Activated T-helper 1 cell treated with anti-CD3 and anti-CD28 coated beads, Interleukin-12 subunit alpha, Interleukin-12 subunit beta, Interleukin-2, Interleukin-4 antibody, amounts not matched to agents 30 ng/mL and 10 ng/mL and 1 ng/mL, durations not matched to agents 14 hours and 24 hours and 36 hours (primary cell): ENCODE measurements around the gene CORO2A. TPM values are rescaled to one million over a fixed set of nuclear protein-coding genes. Genes with fewer than 3 reads are reported as not detected.
"Not testable (repeated sequence)": the region's sequence is repeated elsewhere in the genome, so short reads cannot be mapped to it uniquely, and the experiment has no call there.

Experiments used
- DNase-seq: peaks from one replicate; pipeline ENCODE4 v3.0.0; 2021; ENCODE audit warnings: low spot score
- H3K27ac Mint-ChIP-seq: one replicate; pipeline ENCODE4 v1.8.0; 2021; ENCODE audit warnings: mild to moderate bottlenecking, mixed read lengths
- H3K27me3 Mint-ChIP-seq: one replicate; pipeline ENCODE4 v1.8.0; 2022; ENCODE audit warnings: mild to moderate bottlenecking, moderate library complexity, mixed read lengths; ENCODE audit not compliant: insufficient read depth
- H3K36me3 Mint-ChIP-seq: one replicate; pipeline ENCODE4 v1.8.0; 2021; ENCODE audit warnings: low read depth, mixed read lengths
- H3K4me1 Mint-ChIP-seq: one replicate; pipeline ENCODE4 v1.8.0; 2021; ENCODE audit warnings: low read depth, mixed read lengths
- H3K4me3 Mint-ChIP-seq: one replicate; pipeline ENCODE4 v1.8.0; 2021; ENCODE audit warnings: mild to moderate bottlenecking, moderate library complexity, mixed read lengths
- H3K9me3 Mint-ChIP-seq: one replicate; pipeline ENCODE4 v1.8.0; 2021; ENCODE audit warnings: mixed read lengths
- intact Hi-C: fragments of 100-400 bp; cut with micrococcal nuclease; formaldehyde crosslinking; loops from one replicate; pipeline ENCODE4 v1.15.1; 2024
- total RNA-seq: library from RNA; stranded (reverse); gene quantifications from 2 replicates; pipeline ENCODE4 v1.2.3, GENCODE V29; 2022

The CORO2A gene
- total RNA-seq, 1 donor from 2014 or later = 1.3 TPM

DNA sequence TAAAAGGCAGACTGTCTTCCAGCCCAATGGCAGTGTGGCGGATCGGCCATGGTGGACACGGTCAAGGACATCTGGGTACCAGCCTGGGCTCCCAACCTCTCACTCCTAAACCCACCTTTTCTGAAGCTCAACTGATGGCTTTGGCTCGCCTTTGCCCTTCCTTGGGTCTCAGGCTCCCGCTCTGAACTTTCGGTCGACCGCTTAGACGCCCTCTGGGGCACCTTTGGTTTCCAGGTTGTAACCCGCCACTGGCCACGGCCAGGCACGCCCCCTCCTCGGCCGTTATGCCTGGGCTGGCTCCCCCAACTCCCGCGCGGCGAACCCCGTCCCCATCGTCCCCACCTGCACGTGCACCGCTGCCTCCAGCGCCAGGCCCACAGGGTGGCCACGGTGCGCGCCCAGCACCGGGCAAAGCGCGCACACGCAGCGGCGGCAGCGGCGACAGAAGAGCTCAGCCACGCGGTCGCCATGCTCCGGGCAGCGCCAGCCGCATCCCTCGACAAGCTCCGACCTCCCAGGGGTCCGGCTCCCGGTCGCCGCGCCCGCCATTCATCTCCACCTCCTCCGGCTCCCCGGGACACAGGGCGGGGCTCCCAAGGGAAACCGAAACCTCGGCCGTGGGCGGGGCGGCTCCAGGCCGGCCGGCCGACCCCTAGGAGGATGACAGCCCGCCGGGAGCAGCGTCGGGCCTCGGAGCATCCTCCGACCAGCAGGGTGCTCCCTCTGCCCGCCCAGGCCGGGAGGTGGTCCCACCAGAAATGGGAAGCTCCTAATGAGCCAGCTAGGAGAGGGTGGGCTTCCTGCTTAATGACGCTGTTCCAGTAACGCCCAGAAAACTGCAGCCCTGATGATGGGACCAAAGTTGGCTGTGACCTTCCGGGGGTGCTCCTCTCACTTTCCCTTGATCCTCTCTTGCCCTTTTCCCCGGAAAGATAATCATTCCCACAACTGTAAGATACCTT, 73.5 kb downstream of the CORO2A start, which contains the start of gene TRIM14:
Gene TRIM14 (minus strand): TSS at position 583 of the 962 bp plus-strand sequence. CDS start 34 bp downstream, at position 549.
- intact Hi-C loops = loop anchor here (1.0 to 10.0 kb wide), 5 partner anchors 17 to 1106 kb away; partner anchors contain the start of genes ALG2, SEC61B, TBC1D2 and TRMO
- H3K36me3 Mint-ChIP-seq = peaks cover 11% of the 10 kb centered on the region
- H3K9me3 Mint-ChIP-seq = no peaks in the 10 kb centered on the region
- H3K4me3 Mint-ChIP-seq = peak within 1 kb of the TSS; percentile 95
- H3K27ac Mint-ChIP-seq = peak within 1 kb of the TSS; percentile 98
- H3K27me3 Mint-ChIP-seq = no peaks in the 10 kb centered on the region
- peaks cover 42% of the 10 kb centered on the region for H3K4me1 Mint-ChIP-seq
- DNase-seq = peak; percentile 71

- peak overlapping the region; percentile 98 for H3K27ac Mint-ChIP-seq
- peaks cover 48% of the 10 kb centered on the region for H3K4me1 Mint-ChIP-seq
- peak overlapping the region; percentile 95 for H3K4me3 Mint-ChIP-seq
These were observed 74.3 kb downstream of the CORO2A start for GRCh38 chr9:98117984-98118639.

DNA sequence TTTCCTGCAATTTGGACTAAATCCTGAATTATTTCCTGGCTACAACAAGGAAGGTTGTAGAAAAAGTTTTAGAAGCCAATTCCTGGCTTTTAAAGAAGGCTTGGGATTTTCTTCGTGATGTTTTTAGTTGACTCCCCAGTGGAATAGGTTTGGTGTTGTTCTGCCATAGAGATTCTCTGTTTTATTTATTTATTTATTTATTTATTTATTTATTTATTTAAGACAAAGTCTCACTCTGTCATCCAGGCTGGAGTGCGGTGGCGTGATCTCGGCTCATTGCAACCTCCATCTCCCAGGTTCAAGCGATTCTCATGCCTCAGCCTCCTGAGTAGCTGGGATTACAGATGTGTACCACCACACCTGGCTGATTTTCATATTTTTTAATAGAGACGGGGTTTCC, 75.3 kb downstream of the CORO2A start:
- not testable (repeated sequence) for H3K9me3 Mint-ChIP-seq, H3K27me3 Mint-ChIP-seq, DNase-seq
- Mint-ChIP-seq H3K4me1 (peaks cover 50% of the 10 kb centered on the region), H3K4me3 (peak overlapping the region; percentile 95), H3K27ac (peak overlapping the region; percentile 98), H3K36me3 (peaks cover 13% of the 10 kb centered on the region)
- intact Hi-C loops = loop anchor here (10.0 kb wide), 1 partner anchor 1108 kb away; the partner anchor contains the start of genes ALG2 and SEC61B

More at GRCh38 chr9:98117984-98118639, 74.3 kb downstream of the CORO2A start:
- no peaks in the 10 kb centered on the region for H3K9me3 Mint-ChIP-seq
- H3K27me3 Mint-ChIP-seq = no peaks in the 10 kb centered on the region
- DNase-seq = peak; percentile 41
- peaks cover 11% of the 10 kb centered on the region for H3K36me3 Mint-ChIP-seq
- intact Hi-C loops = loop anchor here (1.0 to 10.0 kb wide), 5 partner anchors 16 to 1107 kb away; partner anchors contain the start of genes ALG2, SEC61B, TBC1D2 and TRMO

DNA sequence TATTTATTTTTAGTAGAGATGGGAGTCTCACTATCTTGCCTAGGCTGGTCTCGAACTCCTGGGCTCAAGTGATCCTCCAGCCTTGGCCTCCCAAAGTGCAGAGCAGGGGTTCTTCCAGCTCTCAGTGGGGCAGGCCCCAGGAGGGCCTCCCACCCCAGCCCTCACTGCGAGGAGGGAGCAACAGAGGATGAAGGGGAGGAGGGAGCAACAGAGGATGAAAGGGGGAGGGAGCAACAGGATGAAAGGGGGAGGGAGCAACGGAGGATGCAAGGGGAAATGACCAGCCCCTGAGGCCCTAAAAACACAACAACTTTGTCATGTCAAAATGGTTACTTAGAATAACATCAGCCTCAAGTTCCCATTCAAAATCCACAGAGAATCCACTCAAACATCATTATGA, 83.4 kb downstream of the CORO2A start:
- Mint-ChIP-seq H3K36me3 (peaks cover 40% of the 10 kb centered on the region), H3K9me3 (no peaks in the 10 kb centered on the region), H3K4me3 (peak overlapping the region; percentile 58), H3K4me1 (peaks cover 79% of the 10 kb centered on the region), H3K27me3 (no peaks in the 10 kb centered on the region), H3K27ac (peak overlapping the region; percentile 88)
- intact Hi-C loops = loop anchor here (10.0 kb wide), 1 partner anchor 474 kb away; the partner anchor contains the start of genes NCBP1 and TSTD2
- DNase-seq = no peak

- H3K27ac Mint-ChIP-seq = peak overlapping the region; percentile 88
- DNase-seq = peak; percentile 40
- H3K27me3 Mint-ChIP-seq = no peaks in the 10 kb centered on the region
- H3K9me3 Mint-ChIP-seq = no peaks in the 10 kb centered on the region
- intact Hi-C loops = loop anchor here (10.0 kb wide), 1 partner anchor 474 kb away; the partner anchor contains the start of genes NCBP1 and TSTD2
- H3K36me3 Mint-ChIP-seq = peaks cover 40% of the 10 kb centered on the region
- peaks cover 81% of the 10 kb centered on the region for H3K4me1 Mint-ChIP-seq
- H3K4me3 Mint-ChIP-seq = peak overlapping the region; percentile 58
These were observed 83.9 kb downstream of the CORO2A start for GRCh38 chr9:98108531-98109031.

GRCh38 chr9:98107926-98108325, 84.5 kb downstream of the CORO2A start:
- no peak for DNase-seq
- H3K36me3 Mint-ChIP-seq = peaks cover 40% of the 10 kb centered on the region
- peaks cover 81% of the 10 kb centered on the region for H3K4me1 Mint-ChIP-seq
- H3K9me3 Mint-ChIP-seq = no peaks in the 10 kb centered on the region
- H3K4me3 Mint-ChIP-seq = peak overlapping the region; percentile 58
- H3K27me3 Mint-ChIP-seq = no peaks in the 10 kb centered on the region
- intact Hi-C loops = loop anchor here (10.0 kb wide), 1 partner anchor 473 kb away; the partner anchor contains the start of genes NCBP1 and TSTD2
- peak overlapping the region; percentile 88 for H3K27ac Mint-ChIP-seq

- DNase-seq = no peak
- H3K9me3 Mint-ChIP-seq = no peaks in the 10 kb centered on the region
- H3K4me3 Mint-ChIP-seq = no peak overlapping the region
- H3K36me3 Mint-ChIP-seq = peaks cover 30% of the 10 kb centered on the region
- no peaks in the 10 kb centered on the region for H3K27me3 Mint-ChIP-seq
- H3K4me1 Mint-ChIP-seq = peaks cover 95% of the 10 kb centered on the region
- intact Hi-C loops = loop anchor here (10.0 kb wide), 1 partner anchor 470 kb away; the partner anchor contains the start of genes NCBP1 and TSTD2
- no peak overlapping the region for H3K27ac Mint-ChIP-seq
These were observed 87.4 kb downstream of the CORO2A start for GRCh38 chr9:98105006-98105405.

DNA sequence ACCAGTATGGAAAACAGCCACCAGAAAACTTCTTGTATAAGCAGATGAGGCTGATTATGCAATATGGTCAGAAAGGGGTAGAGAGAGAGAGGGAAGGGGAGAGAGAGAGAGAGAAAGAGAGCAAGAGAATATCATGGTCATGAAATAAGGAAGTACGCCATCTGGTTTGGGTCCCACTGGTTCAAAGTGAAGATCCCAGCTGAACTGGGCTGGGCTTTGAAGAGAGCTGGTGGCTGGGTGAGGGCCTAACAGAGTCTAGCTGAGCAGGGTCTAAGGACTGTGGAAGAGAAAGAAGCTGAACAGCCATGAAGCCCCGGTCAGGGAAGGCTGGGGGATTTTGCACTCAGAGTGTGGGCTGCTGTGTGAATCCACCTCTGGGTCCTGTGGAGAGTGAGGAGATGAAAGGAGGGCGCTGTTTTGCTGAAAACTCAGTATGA, 88.0 kb downstream of the CORO2A start:
- H3K27me3 Mint-ChIP-seq = no peaks in the 10 kb centered on the region
- intact Hi-C loops = loop anchor here (5.0 to 10.0 kb wide), 2 partner anchors 122 to 470 kb away; partner anchors contain the start of genes ANP32B, NCBP1 and TSTD2
- H3K4me3 Mint-ChIP-seq = peak overlapping the region; percentile 69
- no peak for DNase-seq
- H3K9me3 Mint-ChIP-seq = no peaks in the 10 kb centered on the region
- H3K4me1 Mint-ChIP-seq = peaks cover 95% of the 10 kb centered on the region
- peaks cover 29% of the 10 kb centered on the region for H3K36me3 Mint-ChIP-seq
- H3K27ac Mint-ChIP-seq = peak overlapping the region; percentile 95

- H3K9me3 Mint-ChIP-seq = no peaks in the 10 kb centered on the region
- peaks cover 35% of the 10 kb centered on the region for H3K36me3 Mint-ChIP-seq
- H3K27me3 Mint-ChIP-seq = no peaks in the 10 kb centered on the region
- H3K27ac Mint-ChIP-seq = peak overlapping the region; percentile 88
- H3K4me3 Mint-ChIP-seq = peak overlapping the region; percentile 69
- peaks cover 85% of the 10 kb centered on the region for H3K4me1 Mint-ChIP-seq
- intact Hi-C loops = loop anchor here (1.0 to 10.0 kb wide), 6 partner anchors 16 to 467 kb away; partner anchors contain the start of genes ANP32B, NANS, NCBP1 and TRMO
- peak; percentile 83 for DNase-seq
These were observed 90.6 kb downstream of the CORO2A start for GRCh38 chr9:98101868-98102273.

- no peak for DNase-seq
- intact Hi-C loops = loop anchor here (5.0 to 10.0 kb wide), 2 partner anchors 119 to 467 kb away; partner anchors contain the start of genes ANP32B, NCBP1 and TSTD2
- H3K27me3 Mint-ChIP-seq = no peaks in the 10 kb centered on the region
- peak overlapping the region; percentile 88 for H3K27ac Mint-ChIP-seq
- no peaks in the 10 kb centered on the region for H3K9me3 Mint-ChIP-seq
- peaks cover 36% of the 10 kb centered on the region for H3K36me3 Mint-ChIP-seq
- peak overlapping the region; percentile 69 for H3K4me3 Mint-ChIP-seq
- H3K4me1 Mint-ChIP-seq = peaks cover 85% of the 10 kb centered on the region
These were observed 91.0 kb downstream of the CORO2A start for GRCh38 chr9:98101416-98101815.

- H3K36me3 Mint-ChIP-seq = peaks cover 31% of the 10 kb centered on the region
- no peaks in the 10 kb centered on the region for H3K27me3 Mint-ChIP-seq
- intact Hi-C loops = loop anchor here (5.0 to 10.0 kb wide), 2 partner anchors 118 to 466 kb away; partner anchors contain the start of genes ANP32B, NCBP1 and TSTD2
- peak overlapping the region; percentile 81 for H3K27ac Mint-ChIP-seq
- no peak overlapping the region for H3K4me3 Mint-ChIP-seq
- H3K4me1 Mint-ChIP-seq = peaks cover 85% of the 10 kb centered on the region
- no peaks in the 10 kb centered on the region for H3K9me3 Mint-ChIP-seq
- DNase-seq = no peak
These were observed 92.0 kb downstream of the CORO2A start for GRCh38 chr9:98100456-98100855.

DNA sequence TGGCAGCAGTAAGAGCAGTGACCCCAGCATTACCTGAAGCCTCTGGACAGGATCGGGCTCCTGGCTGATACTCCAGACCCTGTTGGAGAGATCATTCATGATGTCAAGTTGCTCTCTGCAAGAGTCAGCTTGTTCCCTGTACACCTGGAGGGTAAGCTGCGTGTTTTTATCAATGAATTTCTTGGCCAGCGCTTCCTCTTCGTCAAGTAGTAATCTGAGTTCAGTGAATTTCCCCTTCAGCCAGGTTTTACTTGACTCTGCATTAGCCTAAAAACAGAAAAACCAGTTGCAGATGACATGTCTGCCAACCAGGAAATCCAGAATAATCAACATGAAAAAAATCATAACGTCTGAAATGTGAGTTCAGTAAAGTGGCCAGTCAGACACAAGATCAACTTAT, 92.5 kb downstream of the CORO2A start:
- Mint-ChIP-seq H3K36me3 (peaks cover 33% of the 10 kb centered on the region), H3K27me3 (no peaks in the 10 kb centered on the region), H3K4me1 (peaks cover 83% of the 10 kb centered on the region), H3K27ac (peak overlapping the region; percentile 81), H3K9me3 (no peaks in the 10 kb centered on the region), H3K4me3 (peak overlapping the region; percentile 56)
- DNase-seq = no peak
- intact Hi-C loops = loop anchor here (5.0 to 10.0 kb wide), 2 partner anchors 118 to 465 kb away; partner anchors contain the start of genes ANP32B, NCBP1 and TSTD2
